HG03521 (cell line): ENCODE results near the gene TRMT44.
"Not testable (repeated sequence)": the region's sequence is repeated elsewhere in the genome, so short reads cannot be mapped to it uniquely, and the experiment has no call there.

Experiments used
- ATAC-seq: cut with Tn5 transposase; IDR thresholded peaks from one replicate; pipeline ENCODE4 v1.9.1; 2021; ENCODE audit warnings: mild to moderate bottlenecking, moderate library complexity; ENCODE audit not compliant: unreplicated experiment

Gene TRMT44

DNA sequence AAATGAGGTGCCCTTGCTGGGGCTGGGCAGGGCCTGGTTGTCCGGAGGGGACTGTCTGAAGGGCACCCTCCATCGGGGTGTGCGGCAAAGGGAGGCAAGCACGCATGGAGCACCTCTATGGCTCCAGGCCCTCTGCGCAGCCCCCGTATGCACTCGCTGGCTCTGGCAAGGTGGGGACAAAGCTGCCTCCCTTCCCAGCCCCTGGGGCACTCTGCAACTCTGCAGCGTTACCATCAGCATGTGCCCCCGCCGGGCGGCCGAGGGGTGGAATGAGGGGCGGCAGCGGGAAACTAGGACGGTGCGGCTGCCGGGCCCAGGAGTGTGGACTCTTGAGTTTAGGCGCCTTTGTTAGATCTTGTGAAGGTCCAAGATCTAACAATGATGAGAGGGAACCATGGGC lies 26.4 kb downstream of the TRMT44 start:
- no peak for ATAC-seq

- ATAC-seq, result peak; percentile 61
Observed at GRCh38 chr4:8468746-8469535, 28.4 kb downstream of the TRMT44 start.

- no peak for ATAC-seq
Observed at GRCh38 chr4:8469550-8469949, 29.0 kb downstream of the TRMT44 start.

DNA sequence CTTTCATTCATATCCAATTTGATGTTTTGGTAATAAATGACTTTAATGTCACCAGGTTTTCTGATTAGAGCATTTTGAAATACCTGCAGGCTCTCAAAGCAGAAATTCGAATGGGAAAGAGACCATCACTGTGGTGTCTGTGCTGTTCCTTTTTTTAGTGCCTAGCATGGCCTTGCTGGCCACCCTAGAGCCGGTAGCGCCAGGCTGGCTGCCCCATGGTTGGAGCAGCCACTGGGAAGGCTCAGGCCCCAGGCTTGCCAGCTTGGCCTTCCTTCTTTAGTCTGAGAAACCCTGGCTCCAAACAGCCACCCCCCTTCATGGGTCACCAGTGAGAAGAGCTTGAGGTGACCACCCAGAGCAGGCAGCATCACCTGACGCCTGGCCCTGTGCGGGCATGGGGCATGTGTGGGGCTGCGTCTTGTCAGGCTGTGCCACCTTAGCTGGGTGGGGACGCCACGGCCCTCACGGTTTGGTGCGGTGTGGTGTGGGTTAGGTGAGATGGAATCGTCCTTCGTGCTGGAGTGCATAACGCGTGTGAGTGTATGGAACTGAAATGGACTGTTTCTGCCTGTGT lies 30.0 kb downstream of the TRMT44 start:
- no peak for ATAC-seq

GRCh38 chr4:8471211-8471875 lies 30.8 kb downstream of the TRMT44 start:
- ATAC-seq, result no peak

- ATAC-seq, result no peak
Observed at GRCh38 chr4:8472158-8472688, 31.6 kb downstream of the TRMT44 start.

GRCh38 chr4:8472689-8473197 lies 32.2 kb downstream of the TRMT44 start:
- no peak for ATAC-seq

GRCh38 chr4:8473198-8473919 lies 32.8 kb downstream of the TRMT44 start:
- no peak for ATAC-seq

DNA sequence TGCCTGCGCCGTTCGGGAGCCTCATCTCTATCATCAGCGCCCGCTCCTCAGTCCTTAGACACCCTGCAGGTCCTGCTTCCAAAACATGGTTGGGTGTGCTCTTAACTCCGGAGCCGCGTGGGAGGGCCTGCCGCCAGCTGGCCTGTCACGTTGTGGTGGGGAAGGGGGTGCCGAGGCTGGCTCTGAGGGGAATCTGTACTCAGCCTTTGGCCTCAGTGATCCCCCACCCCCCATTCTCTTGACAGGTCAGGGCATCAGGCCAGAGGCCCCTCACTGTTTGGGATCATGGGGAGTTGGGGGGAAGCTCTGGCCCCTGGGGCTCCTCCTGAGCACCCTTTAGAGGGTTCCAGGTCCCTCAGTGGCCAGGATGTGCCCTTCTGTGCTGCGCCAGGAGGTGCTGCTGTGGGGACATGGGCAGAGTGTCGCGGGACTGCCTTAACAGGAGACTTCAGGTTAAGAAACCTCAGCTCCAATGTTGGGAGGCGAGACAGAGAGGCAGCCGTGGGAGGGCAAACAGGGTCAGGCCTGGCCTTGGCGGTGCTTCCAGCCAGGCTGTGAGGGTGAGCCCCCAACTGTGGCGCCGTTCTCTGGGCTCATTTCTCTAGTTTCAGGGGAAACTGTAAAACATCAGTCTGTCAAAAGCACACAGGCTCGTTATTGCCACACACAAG lies 33.5 kb downstream of the TRMT44 start:
- no peak for ATAC-seq

DNA sequence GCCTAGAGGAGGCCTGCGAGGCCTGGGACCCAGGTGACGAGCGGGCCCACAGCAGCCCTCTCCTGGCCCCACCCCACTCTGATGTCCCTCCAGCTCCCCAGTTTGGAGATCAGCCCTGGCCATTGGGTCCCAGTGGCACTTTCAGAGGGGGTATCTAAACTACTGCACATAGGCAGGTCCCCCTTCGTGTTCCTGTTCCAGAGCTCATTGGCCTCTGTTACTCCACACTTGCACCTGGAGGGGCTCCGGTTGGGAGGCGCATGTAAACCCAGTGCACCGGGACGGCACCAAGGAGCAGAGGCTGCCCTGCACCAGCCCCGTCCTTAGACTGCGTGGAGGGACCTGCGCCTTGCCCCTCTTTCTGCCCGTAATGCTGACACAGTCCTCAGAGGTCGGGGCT lies 34.3 kb downstream of the TRMT44 start:
- no peak for ATAC-seq

- no peak for ATAC-seq
Observed at GRCh38 chr4:8475751-8476575, 35.4 kb downstream of the TRMT44 start.

DNA sequence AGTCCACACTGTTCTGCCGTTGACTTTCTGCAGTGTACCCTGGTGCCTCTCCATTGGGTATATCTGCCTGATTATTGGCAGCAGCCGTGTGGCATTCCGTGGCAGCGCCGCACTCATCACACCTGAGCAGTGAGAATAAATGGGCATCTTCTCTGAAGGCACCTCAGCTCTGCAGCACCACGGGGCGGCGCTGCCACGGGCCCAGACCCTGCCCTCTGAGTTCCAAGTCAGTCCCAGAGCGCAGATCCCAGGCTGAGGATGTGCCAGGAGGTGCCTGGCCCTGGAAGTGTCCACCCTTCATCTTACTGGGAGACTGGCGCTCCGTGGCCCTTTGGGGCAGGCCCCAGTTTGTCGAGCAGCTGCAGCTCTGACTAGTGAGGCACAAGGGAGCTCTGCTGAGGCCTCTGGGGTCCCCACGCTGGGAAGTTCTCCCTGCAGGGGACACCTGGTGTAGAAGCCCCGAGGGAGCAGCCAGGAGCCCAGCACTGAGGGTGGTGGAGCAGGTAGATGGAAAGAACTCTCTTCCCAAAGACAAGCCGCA lies 36.6 kb downstream of the TRMT44 start:
- ATAC-seq, result no peak

GRCh38 chr4:8477676-8478075 lies 37.1 kb downstream of the TRMT44 start:
- ATAC-seq, result no peak

GRCh38 chr4:8478371-8478770 lies 37.8 kb downstream of the TRMT44 start:
- no peak for ATAC-seq

- ATAC-seq, result no peak
Observed at GRCh38 chr4:8478801-8479744, 38.5 kb downstream of the TRMT44 start.

- no peak for ATAC-seq
Observed at GRCh38 chr4:8480221-8480620, 39.6 kb downstream of the TRMT44 start.

GRCh38 chr4:8486643-8487042 lies 46.1 kb downstream of the TRMT44 start:
- not testable (repeated sequence) for ATAC-seq

- no peak for ATAC-seq
Observed at GRCh38 chr4:8488791-8489369, 48.3 kb downstream of the TRMT44 start.
